SK-N-MC (cell line): ENCODE results near the gene GABRD.

Source experiments
- DNase-seq: peaks from one replicate; pipeline ENCODE4 v3.0.0-alpha.2; 2011; ENCODE audit warnings: low read depth, low spot score
- H3K27ac ChIP-seq: fragments of 200-600 bp; sonication (generic); 2 replicates; pipeline ENCODE4 v1.5.1; 2016; ENCODE audit warnings: mixed run types
- H3K36me3 ChIP-seq: fragments of 200-600 bp; sonication (generic); 2 replicates; pipeline ENCODE4 v1.6.1; 2017; ENCODE audit warnings: antibody characterized with exemption, low read length, mixed read lengths; ENCODE audit not compliant: insufficient read depth
- H3K4me3 ChIP-seq: fragments of 200-600 bp; sonication (generic); 2 replicates; pipeline ENCODE4 v1.5.1; 2016
- H3K9ac ChIP-seq: fragments of 200-600 bp; sonication (generic); 2 replicates; pipeline ENCODE4 v1.8.0; 2017; ENCODE audit warnings: mixed run types, mixed read lengths; ENCODE audit not compliant: insufficient read length
- H3K9me3 ChIP-seq: fragments of 200-600 bp; sonication (generic); 2 replicates; pipeline ENCODE4 v1.6.1; 2017; ENCODE audit warnings: low read depth, mild to moderate bottlenecking, antibody characterized with exemption, low read length, moderate library complexity, mixed read lengths
- EZH2 ChIP-seq: fragments of 200-600 bp; sonication (generic); IDR thresholded peaks from one replicate; pipeline ENCODE4 v1.6.1; 2017; ENCODE audit warnings: antibody characterized with exemption
- FOXP2 ChIP-seq: optimal IDR thresholded peaks from 2 replicates; pipeline ENCODE3; 2011; ENCODE audit warnings: mild to moderate bottlenecking, moderate library complexity; ENCODE audit not compliant: insufficient read depth; ENCODE audit errors: extremely low read length, control extremely low read depth
- POLR2AphosphoS5 ChIP-seq: IDR thresholded peaks from 2 replicates; pipeline ENCODE4 v1.6.1; 2012; ENCODE audit warnings: mild to moderate bottlenecking, low read depth, low read length, borderline replicate concordance

Gene GABRD

DNA sequence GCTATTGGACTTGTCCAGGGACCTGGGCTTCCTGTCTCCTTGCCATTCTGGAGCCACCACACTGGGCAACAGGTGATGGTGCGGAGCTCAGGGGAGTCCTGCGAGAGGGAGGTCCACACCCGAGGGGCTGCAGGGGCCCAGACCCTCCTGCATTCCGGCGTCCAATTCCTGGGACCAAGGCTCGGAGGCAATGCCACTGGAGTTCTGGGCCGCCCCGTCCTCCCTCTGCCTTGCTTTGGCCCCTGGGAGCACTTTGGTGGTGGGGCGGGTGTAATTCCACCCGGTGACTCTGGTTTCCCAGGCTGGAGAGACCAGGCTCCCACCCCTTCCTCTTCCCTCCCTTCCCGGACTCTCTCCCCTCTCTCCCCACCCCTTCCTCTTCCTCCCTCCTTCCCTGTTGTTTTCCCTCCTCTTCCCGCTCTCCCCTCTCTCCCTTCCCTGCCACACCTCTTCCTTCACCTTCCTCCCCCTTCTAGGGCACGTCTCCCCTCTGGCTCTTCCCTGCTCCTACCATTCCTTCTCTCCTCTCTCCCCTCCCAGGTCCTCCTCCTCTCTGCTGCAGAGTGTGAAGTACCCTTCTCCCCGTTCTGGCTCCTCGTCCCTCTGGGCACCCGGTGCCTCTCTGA is 33.0 kb downstream of the GABRD start:
- no peak for TF ChIP-seq FOXP2
- TF ChIP-seq POLR2AphosphoS5: no peak
- no peak for TF ChIP-seq EZH2
- Histone ChIP-seq H3K36me3 (no peaks in the 10 kb centered on the region), H3K9ac (no peak overlapping the region), H3K9me3 (no peaks in the 10 kb centered on the region), H3K27ac (no peak overlapping the region), H3K4me3 (no peak overlapping the region)
- no peak for DNase-seq

DNA sequence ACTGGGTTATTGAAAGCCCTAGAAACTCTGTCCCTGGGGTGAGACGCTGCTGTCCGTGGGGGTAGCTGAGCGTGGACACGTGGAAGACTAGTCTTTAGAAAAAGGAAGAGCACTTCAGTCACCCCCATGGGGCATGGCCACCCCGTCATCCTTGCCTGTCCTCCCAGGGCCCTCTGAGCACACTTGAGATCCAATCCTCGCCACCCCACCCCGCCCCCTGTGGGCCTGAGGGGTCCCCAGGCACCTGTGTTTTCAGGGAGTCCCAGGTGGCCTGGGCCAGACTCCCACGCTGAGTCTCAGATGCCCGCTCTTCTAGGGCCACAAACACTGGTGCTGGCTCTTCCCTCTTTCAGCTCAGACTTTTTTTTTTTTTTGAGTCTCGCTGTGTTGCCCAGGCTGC is 33.6 kb downstream of the GABRD start:
- Histone ChIP-seq H3K36me3 (no peaks in the 10 kb centered on the region), H3K9ac (no peak overlapping the region), H3K9me3 (no peaks in the 10 kb centered on the region), H3K27ac (no peak overlapping the region), H3K4me3 (no peak overlapping the region)
- DNase-seq: no peak
- TF ChIP-seq POLR2AphosphoS5 (no peak), FOXP2 (no peak), EZH2 (no peak)

DNA sequence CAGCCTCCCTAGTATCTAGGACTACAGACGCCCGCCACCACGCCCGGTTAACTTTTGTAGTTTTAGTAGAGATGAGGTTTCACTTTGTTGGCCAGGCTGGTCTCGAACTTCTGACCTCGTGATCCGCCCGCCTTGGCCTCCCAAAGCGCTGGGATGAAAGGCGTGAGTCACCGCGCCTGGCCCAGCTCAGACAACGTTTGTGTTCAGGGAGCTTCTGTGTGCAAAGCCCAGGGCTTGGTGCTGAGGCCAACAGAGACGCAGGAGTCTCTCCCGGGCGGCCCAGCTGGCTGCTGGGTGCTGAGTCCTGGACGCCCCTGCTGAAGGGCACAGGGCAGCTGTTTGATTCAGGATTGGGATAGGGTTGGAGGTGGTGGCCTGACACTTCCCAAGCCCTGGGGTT is 34.1 kb downstream of the GABRD start:
- H3K36me3 ChIP-seq: no peaks in the 10 kb centered on the region
- H3K9ac ChIP-seq: no peak overlapping the region
- H3K9me3 ChIP-seq: no peaks in the 10 kb centered on the region
- H3K27ac ChIP-seq: no peak overlapping the region
- H3K4me3 ChIP-seq: no peak overlapping the region
- DNase-seq: no peak
- TF ChIP-seq POLR2AphosphoS5: no peak

DNA sequence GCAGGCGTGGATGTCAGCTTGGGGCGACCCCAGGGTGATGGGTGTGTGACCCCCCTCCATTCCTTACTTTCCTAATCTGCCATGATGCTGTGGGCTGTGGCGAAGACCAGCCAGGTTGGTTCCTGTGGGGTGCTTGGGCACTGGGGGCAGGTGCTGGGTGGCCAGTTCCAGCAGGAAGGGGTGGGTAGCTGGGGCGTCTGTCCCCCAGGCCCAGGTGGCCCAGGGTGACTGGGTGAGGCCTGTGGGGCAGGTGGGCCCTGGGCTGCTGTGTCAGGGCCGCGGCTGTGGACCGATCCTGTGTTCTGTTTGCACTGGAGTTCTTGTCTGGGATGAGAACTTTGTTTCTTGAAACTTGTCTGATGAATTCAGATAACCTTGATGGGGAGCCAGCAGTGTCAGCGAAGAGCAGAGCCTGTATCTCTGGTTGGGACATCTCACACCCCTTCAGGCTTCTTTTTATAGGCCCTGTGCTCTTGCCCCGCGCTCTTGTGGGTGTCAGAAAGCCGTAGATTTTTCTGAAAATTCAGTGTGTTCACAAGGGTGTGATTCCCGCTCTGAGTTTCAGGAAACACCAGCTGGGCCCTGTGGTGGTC is 34.7 kb downstream of the GABRD start:
- Histone ChIP-seq H3K4me3 (no peak overlapping the region), H3K9me3 (no peaks in the 10 kb centered on the region), H3K27ac (no peak overlapping the region), H3K36me3 (no peaks in the 10 kb centered on the region), H3K9ac (no peak overlapping the region)
- no peak for DNase-seq
- TF ChIP-seq EZH2 (no peak), FOXP2 (no peak), POLR2AphosphoS5 (no peak)

DNA sequence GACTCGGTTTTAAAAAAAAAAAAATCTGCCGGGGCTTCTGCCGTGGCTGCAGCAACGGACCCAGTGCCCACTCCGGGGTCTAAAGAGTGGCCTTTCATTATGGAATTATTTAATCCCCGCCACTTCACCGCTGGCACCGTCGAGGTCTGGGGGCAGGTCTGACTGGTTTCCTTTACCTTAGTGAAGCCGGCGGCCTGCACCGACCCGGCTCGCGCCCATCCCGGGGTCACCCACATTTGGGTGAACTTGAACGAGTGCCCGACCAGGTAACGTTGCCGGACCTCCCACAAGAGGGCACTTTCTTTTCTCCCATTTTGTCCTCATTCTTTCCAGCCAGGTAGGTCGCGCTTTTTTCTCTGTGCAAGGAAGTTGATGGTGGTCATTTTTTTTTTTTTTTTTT is 35.4 kb downstream of the GABRD start:
- Histone ChIP-seq H3K9ac (no peak overlapping the region), H3K27ac (no peak overlapping the region), H3K36me3 (no peaks in the 10 kb centered on the region), H3K4me3 (no peak overlapping the region), H3K9me3 (no peaks in the 10 kb centered on the region)
- no peak for TF ChIP-seq POLR2AphosphoS5
- TF ChIP-seq EZH2: no peak
- no peak for TF ChIP-seq FOXP2
- DNase-seq: no peak

DNA sequence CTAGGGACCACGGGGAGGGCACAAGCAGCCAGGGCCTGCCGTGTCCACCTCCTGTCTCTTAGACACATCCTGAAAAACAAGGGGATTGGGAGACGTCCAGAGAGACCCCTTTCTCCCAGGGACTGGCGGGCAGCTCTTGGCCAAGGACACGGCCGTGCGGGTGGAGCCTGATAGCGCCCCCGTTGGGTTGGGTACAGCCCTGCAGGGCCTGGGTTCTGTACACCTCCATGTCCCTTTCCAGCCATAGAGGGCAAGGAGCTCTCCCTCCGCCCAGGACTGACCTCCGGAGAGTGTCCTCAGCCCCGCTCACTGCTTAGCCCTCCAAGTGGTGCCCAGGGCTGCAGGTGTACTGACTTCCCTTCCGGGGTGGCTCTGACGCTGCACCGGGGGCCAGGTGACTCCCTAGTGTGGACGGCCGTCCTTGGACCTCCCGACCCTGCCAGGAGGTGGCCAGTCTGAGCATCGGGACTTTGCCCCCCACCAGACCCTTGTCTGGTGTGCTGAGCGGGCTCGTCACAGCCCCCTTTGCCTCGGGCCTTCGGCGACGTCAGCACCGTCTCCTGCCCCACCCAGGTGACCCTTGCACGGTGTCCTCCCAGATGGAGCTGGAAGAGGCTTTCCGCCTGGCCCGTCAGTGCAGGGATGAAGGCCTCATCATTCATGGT is 36.9 kb downstream of the GABRD start:
- DNase-seq: no peak
- no peaks in the 10 kb centered on the region for H3K36me3 ChIP-seq
- TF ChIP-seq FOXP2: no peak
- TF ChIP-seq EZH2: no peak
- TF ChIP-seq POLR2AphosphoS5: no peak
- H3K4me3 ChIP-seq: no peak overlapping the region
- H3K9ac ChIP-seq: no peak overlapping the region
- H3K9me3 ChIP-seq: no peaks in the 10 kb centered on the region
- H3K27ac ChIP-seq: no peak overlapping the region

DNA sequence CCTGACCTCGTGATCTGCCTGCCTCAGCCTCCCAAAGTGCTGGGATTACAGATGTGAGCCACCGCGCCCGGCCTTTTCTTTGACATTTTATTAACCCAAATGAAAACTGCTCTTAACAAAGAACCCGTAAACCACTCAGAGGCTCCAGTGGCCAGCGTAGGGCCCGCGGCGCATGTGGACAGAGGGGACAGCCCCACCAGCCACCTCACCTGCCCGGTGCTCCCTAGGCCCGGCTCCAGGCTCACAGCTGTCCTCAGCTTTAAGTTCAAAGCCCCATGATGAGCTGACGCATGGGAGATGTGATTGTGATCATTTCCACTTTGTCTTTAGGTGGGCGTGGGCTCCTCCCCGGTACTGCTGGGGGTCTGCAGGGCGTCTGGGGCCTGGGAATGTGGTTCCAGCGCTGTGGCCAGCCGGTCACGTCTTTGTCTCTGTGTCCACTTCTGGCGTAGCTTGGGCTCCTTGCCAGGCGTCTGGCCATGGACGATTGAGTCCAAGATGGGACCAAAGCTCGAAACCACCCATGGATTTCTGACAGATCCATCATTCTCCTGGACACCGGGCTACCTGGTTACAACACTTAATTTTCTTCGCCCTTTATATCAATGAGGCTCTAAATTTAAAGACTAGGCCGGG is 37.9 kb downstream of the GABRD start:
- H3K9me3 ChIP-seq: no peaks in the 10 kb centered on the region
- TF ChIP-seq POLR2AphosphoS5: no peak
- TF ChIP-seq FOXP2: no peak
- TF ChIP-seq EZH2: no peak
- H3K4me3 ChIP-seq: no peak overlapping the region
- no peak overlapping the region for H3K27ac ChIP-seq
- H3K9ac ChIP-seq: no peak overlapping the region
- H3K36me3 ChIP-seq: no peaks in the 10 kb centered on the region
- no peak for DNase-seq

DNA sequence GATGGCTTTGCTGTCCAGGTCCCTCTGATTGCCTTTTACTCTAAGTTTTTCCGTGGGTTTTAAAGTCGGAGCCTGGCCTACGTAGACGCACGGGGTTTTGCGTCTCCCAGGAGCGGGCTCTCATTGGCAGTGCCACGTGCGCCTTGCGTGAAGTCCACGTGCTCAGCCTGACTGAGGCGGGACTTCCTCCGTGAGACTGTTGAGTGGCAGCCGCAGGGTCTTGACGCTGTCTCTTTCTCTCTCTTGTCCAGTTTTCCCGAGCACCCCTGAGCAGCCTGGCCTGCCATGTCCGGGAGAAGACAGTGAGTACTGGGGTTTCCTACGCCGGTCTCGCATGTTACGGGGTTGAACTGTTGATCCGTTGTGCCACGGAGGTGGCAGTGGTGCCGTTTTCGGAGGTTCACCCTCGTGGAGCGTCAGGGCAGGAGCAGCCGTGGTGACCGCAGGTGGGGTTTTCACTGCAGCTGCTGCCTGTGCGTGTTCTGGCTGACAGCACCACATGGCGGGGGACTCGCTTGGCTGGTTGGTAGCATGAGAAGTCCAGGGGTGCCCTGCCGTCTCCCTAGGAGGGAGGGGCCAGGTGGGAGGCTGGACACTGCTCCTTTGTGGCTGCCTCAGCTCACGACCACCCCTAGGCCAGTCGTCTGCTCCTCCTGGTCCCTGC is 40.3 kb downstream of the GABRD start:
- DNase-seq: no peak
- TF ChIP-seq EZH2 (no peak), FOXP2 (no peak), POLR2AphosphoS5 (no peak)
- Histone ChIP-seq H3K9ac (no peak overlapping the region), H3K36me3 (no peaks in the 10 kb centered on the region), H3K4me3 (no peak overlapping the region), H3K27ac (no peak overlapping the region), H3K9me3 (peaks cover under 1% of the 10 kb centered on the region; the same call in 1 of the 2 replicates)
